Right lobe of liver (tissue), 6 donors: ENCODE measurements around the gene FXR2. TPM values are rescaled to one million over a fixed set of nuclear protein-coding genes. Genes with fewer than 3 reads are reported as not detected.
A peak's percentile ranks its signal among the peaks of the same experiment; 100 is the strongest.

Experiments used
- ATAC-seq, 4 donors: fragments of 200-7000 bp; cut with Tn5 transposase; one replicate each; pipeline ENCODE4 v1.9.1; 2020; ENCODE audit warnings: mild to moderate bottlenecking in 4 of 4, moderate library complexity in 4 of 4
- DNase-seq, 3 donors: peaks; one replicate each; pipeline ENCODE4 v3.0.0-alpha.2; 2020
- H3K27ac ChIP-seq, 3 donors: fragments of 200-600 bp; one replicate each; pipeline ENCODE4 v1.8.0; 2022
- H3K27me3 ChIP-seq, 2 donors: fragments of 200-600 bp; one replicate each; pipeline ENCODE4 v1.8.0; 2022
- H3K36me3 ChIP-seq, 4 donors: fragments of 200-600 bp; sonication (generic) in 1 of 4; one replicate each; pipeline versions ENCODE4 v1.5.1 to v1.8.0; 2017 to 2022; ENCODE audit warnings: control low read depth in 1 of 4
- H3K4me1 ChIP-seq, 4 donors: fragments of 200-600 bp; sonication (generic) in 1 of 4; one replicate each; pipeline versions ENCODE4 v1.5.1 to v1.8.0; 2017 to 2022; ENCODE audit warnings: control low read depth in 1 of 4
- H3K4me3 ChIP-seq, 3 donors: fragments of 200-600 bp; one replicate each; pipeline ENCODE4 v1.8.0; 2022
- H3K9me3 ChIP-seq, 4 donors: fragments of 200-600 bp; sonication (generic) in 1 of 4; one replicate each; pipeline versions ENCODE4 v1.5.1 to v1.8.0; 2017 to 2022; ENCODE audit warnings: control low read depth in 1 of 4
- POLR2A ChIP-seq: fragments of 450-650 bp; IDR thresholded peaks from one replicate; pipeline ENCODE4 v1.6.1; 2017; ENCODE audit warnings: antibody characterized with exemption, mild to moderate bottlenecking
- WGBS: methylation state at CpG from one replicate; pipeline ENCODE4 v1.1.6; 2018; ENCODE audit warnings: low coverage, low lambda C conversion rate; ENCODE audit not compliant: insufficient coverage; ENCODE audit errors: missing lambda C conversion rate; 5-methylcytosine and 5-hydroxymethylcytosine counted together
- intact Hi-C, 2 donors: fragments of 100-400 bp; cut with DNase I; formaldehyde crosslinking; loops; one replicate each; pipeline versions ENCODE4 v1.11.2 to v1.14.1; 2022
- total RNA-seq, 6 experiments: library from RNA; depleted of rRNA in 2 of 6; stranded (reverse); fragments of >200 nt in 2 of 6; fragmentation: NEBNext Ultra II Directional in 3 of 6; extraction: Animal tissue kit (Norgen Biotek cat#: 25700) in 3 of 6; gene quantifications; one replicate each; pipeline versions ENCODE4 v1.1.0 to v1.2.4, GENCODE V29; 2016 to 2023
- TF ChIP-seq, protein P1 (sequence below), 4 donors: fragments of 200-600 bp in 3 of 4; fragments of 450-650 bp in 1 of 4; IDR thresholded peaks; one replicate each; pipeline versions ENCODE4 v1.5.1 to v1.8.0; 2016 to 2022; ENCODE audit warnings: antibody characterized with exemption in 4 of 4, mild to moderate bottlenecking in 2 of 4
- donor health status: DM: no; HTN: yes; CAD: no.
- donor health status: DM: no; HTN: no; CAD: no.
- donor health status: DM: no; HTN: no; CAD: no.
- donor health status: DM: no; HTN: yes; CAD: no.
- donor health status: DM: no; HTN: yes; CAD: no.

Gene FXR2
- total RNA-seq, 6 experiments from 2014 or later: 14.3 to 23.2 (median 16.7) TPM

GRCh38 chr17:7589891-7590691 is 24.6 kb downstream of the FXR2 start, which contains the start of gene SOX15:
TSS of gene SOX15 (minus strand) at chr17:7590094. CDS start at chr17:7589676, 418 bp downstream.
- ATAC-seq (peak in 1 of 4 donors; percentile 6), DNase-seq (no peak)
- no peak for TF ChIP-seq POLR2A
- TF ChIP-seq, protein P1, sequence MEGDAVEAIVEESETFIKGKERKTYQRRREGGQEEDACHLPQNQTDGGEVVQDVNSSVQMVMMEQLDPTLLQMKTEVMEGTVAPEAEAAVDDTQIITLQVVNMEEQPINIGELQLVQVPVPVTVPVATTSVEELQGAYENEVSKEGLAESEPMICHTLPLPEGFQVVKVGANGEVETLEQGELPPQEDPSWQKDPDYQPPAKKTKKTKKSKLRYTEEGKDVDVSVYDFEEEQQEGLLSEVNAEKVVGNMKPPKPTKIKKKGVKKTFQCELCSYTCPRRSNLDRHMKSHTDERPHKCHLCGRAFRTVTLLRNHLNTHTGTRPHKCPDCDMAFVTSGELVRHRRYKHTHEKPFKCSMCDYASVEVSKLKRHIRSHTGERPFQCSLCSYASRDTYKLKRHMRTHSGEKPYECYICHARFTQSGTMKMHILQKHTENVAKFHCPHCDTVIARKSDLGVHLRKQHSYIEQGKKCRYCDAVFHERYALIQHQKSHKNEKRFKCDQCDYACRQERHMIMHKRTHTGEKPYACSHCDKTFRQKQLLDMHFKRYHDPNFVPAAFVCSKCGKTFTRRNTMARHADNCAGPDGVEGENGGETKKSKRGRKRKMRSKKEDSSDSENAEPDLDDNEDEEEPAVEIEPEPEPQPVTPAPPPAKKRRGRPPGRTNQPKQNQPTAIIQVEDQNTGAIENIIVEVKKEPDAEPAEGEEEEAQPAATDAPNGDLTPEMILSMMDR (IDR thresholded peaks at IDR 0.05): no peak
- intact Hi-C loops: loop anchor here in 1 of 2 donors (10.0 kb wide), 1 partner anchor 85 kb away; no protein-coding TSS in a partner anchor
- 33% methylated on average over 2 of the region's 24 CpGs for WGBS
- H3K36me3 ChIP-seq: peaks cover 4 to 48% (median 19%) of the 10 kb centered on the region in 4 donors
- no peak within 1 kb of the TSS for H3K27ac ChIP-seq
- peak within 1 kb of the TSS in 1 of 3 donors; percentile 4 for H3K4me3 ChIP-seq
- H3K9me3 ChIP-seq: no peaks in the 10 kb centered on the region
- no peaks in the 10 kb centered on the region for H3K27me3 ChIP-seq
- H3K4me1 ChIP-seq: peaks cover 0 to under 1% (median under 1%) of the 10 kb centered on the region in 4 donors

- H3K36me3 ChIP-seq: peaks cover 4 to 41% (median 13%) of the 10 kb centered on the region in 4 donors
- ATAC-seq (peak; percentile 68 to 91 (median 72)), DNase-seq (peak; percentile 70 to 80 (median 77))
- H3K9me3 ChIP-seq: no peaks in the 10 kb centered on the region
- 0% methylated on average over 2 of the region's 56 CpGs for WGBS
- no peak for TF ChIP-seq POLR2A
- TF ChIP-seq, protein P1 (IDR thresholded peaks at IDR 0.05): peak; percentile 63 to 82 (median 66)
- no peak overlapping the region for H3K27ac ChIP-seq
- H3K27me3 ChIP-seq: no peaks in the 10 kb centered on the region
- H3K4me3 ChIP-seq: peak overlapping the region in 1 of 3 donors; percentile 4
- H3K4me1 ChIP-seq: peaks cover 0 to 8% (median 3%) of the 10 kb centered on the region in 4 donors
- intact Hi-C loops: no loop called here
Measured at GRCh38 chr17:7589204-7589868, 25.4 kb downstream of the FXR2 start.

DNA sequence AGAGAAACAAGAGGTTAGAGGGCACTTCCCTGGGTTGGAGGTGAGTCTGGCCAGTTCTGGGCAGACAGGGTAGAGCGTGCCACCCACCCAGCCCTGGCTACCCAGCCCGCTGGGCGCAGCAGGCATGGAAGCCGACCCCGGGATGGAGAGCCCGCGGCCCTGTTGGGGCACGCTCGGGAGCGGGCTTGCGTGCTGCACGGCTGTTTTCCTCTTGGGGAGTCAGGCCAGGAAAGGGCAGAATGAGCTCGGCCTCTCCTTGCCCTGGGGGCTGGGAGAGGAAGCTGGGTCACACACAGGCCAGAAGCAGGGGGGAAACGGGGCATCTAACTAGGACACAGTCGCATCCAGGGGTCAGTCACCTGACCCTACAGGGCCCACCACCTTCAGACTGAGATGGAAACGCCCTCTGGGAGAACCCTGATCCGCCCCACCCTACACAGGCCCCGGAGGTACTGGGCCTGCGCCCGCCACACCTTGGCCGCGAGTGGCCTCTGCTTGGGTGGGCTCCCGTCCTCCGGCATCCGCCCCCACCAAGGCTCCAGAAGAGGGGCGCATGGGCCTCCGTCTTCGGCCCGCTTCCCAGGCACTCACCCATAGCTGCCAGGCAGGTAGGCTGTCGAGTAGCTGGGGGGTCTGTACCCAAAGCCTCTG is 26.0 kb downstream of the FXR2 start:
- peak overlapping the region in 1 of 3 donors; percentile 4 for H3K4me3 ChIP-seq
- no peaks in the 10 kb centered on the region for H3K27me3 ChIP-seq
- WGBS: 100% methylated on average over 4 of the region's 30 CpGs
- H3K9me3 ChIP-seq: no peaks in the 10 kb centered on the region
- no peak for TF ChIP-seq POLR2A
- TF ChIP-seq, protein P1 (IDR thresholded peaks at IDR 0.05): no peak
- intact Hi-C loops: no loop called here
- ATAC-seq (no peak), DNase-seq (no peak)
- H3K4me1 ChIP-seq: peaks cover 0 to 9% (median 3%) of the 10 kb centered on the region in 4 donors
- no peak overlapping the region for H3K27ac ChIP-seq
- peaks cover 0 to 34% (median 9%) of the 10 kb centered on the region in 4 donors for H3K36me3 ChIP-seq

DNA sequence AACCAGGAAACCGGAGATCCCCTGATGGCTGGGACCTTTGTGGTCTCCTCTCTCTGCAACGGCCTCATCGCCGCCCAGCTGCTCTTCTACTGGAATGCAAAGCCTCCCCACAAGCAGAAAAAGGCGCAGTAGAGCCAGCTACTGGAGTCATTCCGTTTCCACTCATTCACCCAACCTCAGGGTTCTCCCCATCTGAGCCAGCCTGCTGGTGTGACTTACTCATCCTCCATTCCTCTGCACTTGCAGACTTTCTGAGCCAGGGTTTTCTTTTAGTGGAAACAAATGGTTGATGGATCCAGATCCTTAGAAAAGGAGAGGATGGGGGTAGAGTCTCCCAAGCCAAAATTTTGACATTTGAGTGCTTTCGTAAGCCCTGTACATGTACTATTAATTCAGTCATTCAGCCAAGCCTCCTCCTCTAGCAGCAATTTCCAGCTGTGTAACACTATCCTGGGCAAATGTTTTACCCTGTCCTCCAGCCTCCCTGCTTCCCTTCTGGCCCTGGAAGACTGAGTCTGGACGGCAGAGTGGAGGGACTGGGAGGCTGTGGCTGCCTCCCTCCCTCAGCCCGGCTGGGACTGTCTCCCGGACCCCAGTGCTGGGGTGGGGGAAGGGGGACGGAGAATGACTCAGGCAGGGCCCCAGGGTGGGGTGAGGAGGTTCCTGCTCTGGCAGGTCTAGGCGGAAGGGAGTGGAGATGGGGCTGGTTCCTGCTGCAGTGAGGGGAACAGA is 27.1 kb downstream of the FXR2 start:
- Histone ChIP-seq H3K9me3 (no peaks in the 10 kb centered on the region), H3K4me3 (no peak overlapping the region), H3K27me3 (no peaks in the 10 kb centered on the region), H3K4me1 (peaks cover 0 to 15% (median 7%) of the 10 kb centered on the region in 4 donors), H3K36me3 (peaks cover 0 to 23% (median 3%) of the 10 kb centered on the region in 4 donors), H3K27ac (no peak overlapping the region)
- WGBS: 63% methylated on average over 8 of the region's 12 CpGs
- DNase-seq: no peak
- no peak for TF ChIP-seq POLR2A
- TF ChIP-seq, protein P1 (IDR thresholded peaks at IDR 0.05): no peak
- ATAC-seq: no peak
- intact Hi-C loops: no loop called here
